Heart left ventricle (tissue), 16 donors: ENCODE data around the gene SHKBP1. TPM values are rescaled to one million over a fixed set of nuclear protein-coding genes. Genes with fewer than 3 reads are reported as not detected.

ENCODE experiments used
- ATAC-seq, 4 donors: fragments of 200-7000 bp; cut with Tn5 transposase; one replicate each; pipeline ENCODE4 v1.9.1; 2020 to 2022; ENCODE audit warnings: moderate library complexity in 4 of 4, mild to moderate bottlenecking in 3 of 4, moderate number of reproducible peaks in 1 of 4
- DNase-seq, 5 donors: peaks; one replicate each; pipeline ENCODE4 v3.0.0-alpha.2; 2020
- H3K27ac ChIP-seq, 12 donors: fragments of 200-600 bp; sonication (generic) in 4 of 12; one replicate each; pipeline versions ENCODE4 v1.5.0 to v1.8.0; 2016 to 2022; ENCODE audit warnings: mild to moderate bottlenecking in 2 of 12
- H3K27me3 ChIP-seq, 9 donors: fragments of 200-600 bp; sonication (generic) in 2 of 9; one replicate each; pipeline versions ENCODE4 v1.5.1 to v1.8.0; 2016 to 2022; ENCODE audit warnings: mild to moderate bottlenecking in 3 of 9
- H3K36me3 ChIP-seq, 9 donors: fragments of 200-600 bp; sonication (generic) in 2 of 9; one replicate each; pipeline versions ENCODE4 v1.5.0 to v1.8.0; 2018 to 2022; ENCODE audit warnings: mild to moderate bottlenecking in 2 of 9
- H3K4me1 ChIP-seq, 12 donors: fragments of 200-600 bp; sonication (generic) in 4 of 12; one replicate each; pipeline versions ENCODE4 v1.5.0 to v1.8.0; 2016 to 2022; ENCODE audit warnings: mild to moderate bottlenecking in 3 of 12
- H3K4me3 ChIP-seq, 12 donors: fragments of 200-600 bp; sonication (generic) in 4 of 12; one replicate each; pipeline versions ENCODE4 v1.5.0 to v1.8.0; 2017 to 2022; ENCODE audit warnings: mild to moderate bottlenecking in 9 of 12, moderate library complexity in 4 of 12
- H3K9me3 ChIP-seq, 12 donors: fragments of 200-600 bp; sonication (generic) in 4 of 12; one replicate each; pipeline versions ENCODE4 v1.5.0 to v1.8.0; 2016 to 2022; ENCODE audit warnings: mild to moderate bottlenecking in 1 of 12
- POLR2A ChIP-seq, 2 donors: fragments of 450-650 bp; IDR thresholded peaks; one replicate each; pipeline ENCODE4 v1.6.1; 2017; ENCODE audit warnings: antibody characterized with exemption in 2 of 2, mild to moderate bottlenecking in 2 of 2, moderate library complexity in 2 of 2
- whole genome bisulfite sequencing, 4 donors: extraction: QIAGEN DNeasy Blood & Tissue Kit in 2 of 4; methylation state at CpG; one replicate each; pipeline versions ENCODE4 v1.1.5 to v1.1.7; 2013 to 2018; 5-methylcytosine and 5-hydroxymethylcytosine counted together
- intact Hi-C, 10 donors: fragments of 100-400 bp; cut with DNase I; formaldehyde crosslinking; loops; one replicate each; pipeline versions ENCODE4 v1.11.1 to v1.14.2; 2022
- polyA plus RNA-seq, 2 donors: library from polyadenylated mRNA; stranded (reverse); fragments of 200-250 nt; gene quantifications; one replicate each; pipeline ENCODE4 v1.2.3, GENCODE V29; 2013
- total RNA-seq, 9 donors: library from RNA; depleted of rRNA in 2 of 9; stranded (reverse); fragments of >200 nt in 2 of 9; fragmentation: NEBNext Ultra II Directional in 3 of 9; extraction: Animal tissue kit (Norgen Biotek cat#: 25700) in 3 of 9; gene quantifications; one replicate each; pipeline versions ENCODE4 v1.1.0 to v1.2.4, GENCODE V29; 2016 to 2023
- TF ChIP-seq, protein P1 (sequence below), 12 donors: fragments of 200-600 bp; sonication (generic) in 4 of 12; IDR thresholded peaks; one replicate each; pipeline versions ENCODE4 v1.5.0 to v1.8.0; 2018 to 2022; ENCODE audit warnings: antibody characterized with exemption in 12 of 12, mild to moderate bottlenecking in 5 of 12
- donor health status: ischemic (EF 13 %, LVEDD 7.1; RV severe dilation, severe dysfunction).
- donor health status: healthy with polysubstance abuse.
- donor health status: DM: no; HTN: yes; CAD: no.
- donor health status: DM: no; HTN: no; CAD: no.
- donor health status: ischemic (EF 25% LVEDD 6.9; RV normal size, moderate dysfunction).
- donor health status: ischemic (EF 25% LVEDD 5.7; RV mildly dilated, moderate dysfunction).
- donor health status: healthy.
- donor health status: DM: yes; HTN: yes; CAD: no.
- donor health status: ischemic (EF 35%, LVEDD 5.7; RV mildly dilated, moderate dysfunction).
- donor health status: nonischemic (EF 11% LVEDD 7.7; RV severe dilation, severe dysfunction).
- donor health status: DM: yes; HTN: yes; CAD: no.
- donor health status: PGD.
- donor health status: ischemic (EF 29% LVEDD 5.4; RV normal size, mild dysfunction).
- donor health status: nonischemic (EF 23%, LVEDD 6.1; RV moderate dilation, normal function).

SHKBP1 gene
- total and polyA plus RNA-seq, 11 donors: 16.4 to 52.8 (median 22.7) TPM

DNA sequence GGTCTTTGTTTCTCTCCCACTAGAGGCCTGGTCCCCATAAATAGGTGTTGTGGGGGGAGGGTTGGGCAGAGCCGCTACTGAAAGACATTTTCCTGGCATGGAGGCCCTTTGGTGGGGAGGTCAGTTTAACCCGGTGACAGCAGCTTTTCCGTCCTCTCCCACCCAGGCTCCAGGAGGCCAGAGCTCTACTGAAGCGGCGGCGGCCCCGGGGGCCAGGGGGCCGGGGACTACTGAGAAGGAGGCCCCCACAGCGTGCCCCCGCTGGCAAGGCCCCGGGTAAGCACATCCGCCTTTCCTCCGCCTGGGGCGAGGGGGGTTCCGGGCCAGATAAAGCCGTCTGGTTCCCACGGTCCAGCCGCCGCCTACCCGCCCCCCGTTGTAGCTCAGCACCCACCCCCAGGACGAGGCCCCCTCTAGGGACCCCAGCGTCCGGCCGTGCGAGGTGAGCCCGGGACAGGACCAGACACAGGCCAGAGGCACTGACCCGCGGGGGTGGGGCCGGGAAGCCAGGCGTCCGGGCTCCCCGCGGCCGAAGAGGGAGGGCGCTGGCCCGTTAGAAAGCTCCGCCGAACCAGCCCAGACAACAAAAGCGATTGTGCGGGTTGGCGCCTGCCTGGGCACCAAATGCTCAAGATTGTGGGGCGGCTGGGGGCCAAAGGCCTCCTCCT is 23.4 kb downstream of the SHKBP1 start:
- TF ChIP-seq POLR2A (IDR thresholded peaks at IDR 0.05): no peak
- TF ChIP-seq, protein P1, sequence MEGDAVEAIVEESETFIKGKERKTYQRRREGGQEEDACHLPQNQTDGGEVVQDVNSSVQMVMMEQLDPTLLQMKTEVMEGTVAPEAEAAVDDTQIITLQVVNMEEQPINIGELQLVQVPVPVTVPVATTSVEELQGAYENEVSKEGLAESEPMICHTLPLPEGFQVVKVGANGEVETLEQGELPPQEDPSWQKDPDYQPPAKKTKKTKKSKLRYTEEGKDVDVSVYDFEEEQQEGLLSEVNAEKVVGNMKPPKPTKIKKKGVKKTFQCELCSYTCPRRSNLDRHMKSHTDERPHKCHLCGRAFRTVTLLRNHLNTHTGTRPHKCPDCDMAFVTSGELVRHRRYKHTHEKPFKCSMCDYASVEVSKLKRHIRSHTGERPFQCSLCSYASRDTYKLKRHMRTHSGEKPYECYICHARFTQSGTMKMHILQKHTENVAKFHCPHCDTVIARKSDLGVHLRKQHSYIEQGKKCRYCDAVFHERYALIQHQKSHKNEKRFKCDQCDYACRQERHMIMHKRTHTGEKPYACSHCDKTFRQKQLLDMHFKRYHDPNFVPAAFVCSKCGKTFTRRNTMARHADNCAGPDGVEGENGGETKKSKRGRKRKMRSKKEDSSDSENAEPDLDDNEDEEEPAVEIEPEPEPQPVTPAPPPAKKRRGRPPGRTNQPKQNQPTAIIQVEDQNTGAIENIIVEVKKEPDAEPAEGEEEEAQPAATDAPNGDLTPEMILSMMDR (IDR thresholded peaks at IDR 0.05): no peak
- Histone ChIP-seq H3K36me3 (no peaks in the 10 kb centered on the region), H3K4me3 (peak overlapping the region in 10 of 12 donors; percentile 21 to 96 (median 70)), H3K27me3 (peaks cover 9 to 62% (median 20%) of the 10 kb centered on the region in 9 donors), H3K27ac (peak overlapping the region; percentile 42 to 97 (median 85)), H3K9me3 (no peaks in the 10 kb centered on the region), H3K4me1 (peaks cover 0 to 82% (median 66%) of the 10 kb centered on the region in 12 donors)
- ATAC-seq (peak in 1 of 4 donors; percentile 1), DNase-seq (peak in 4 of 5 donors; percentile 70 to 80 (median 76))
- WGBS, 4 donors: 6 to 9% (median 7%) methylated on average over 12 to 43 of the region's 43 CpGs
- intact Hi-C loops: loop anchor here (2.0 to 10.0 kb wide), 16 partner anchors 37 to 315 kb away; partner anchors contain the start of genes BLVRB (in 5 of the 10), SPTBN4 (in 5 of the 10) and AKT2 (in 2 of the 10)

DNA sequence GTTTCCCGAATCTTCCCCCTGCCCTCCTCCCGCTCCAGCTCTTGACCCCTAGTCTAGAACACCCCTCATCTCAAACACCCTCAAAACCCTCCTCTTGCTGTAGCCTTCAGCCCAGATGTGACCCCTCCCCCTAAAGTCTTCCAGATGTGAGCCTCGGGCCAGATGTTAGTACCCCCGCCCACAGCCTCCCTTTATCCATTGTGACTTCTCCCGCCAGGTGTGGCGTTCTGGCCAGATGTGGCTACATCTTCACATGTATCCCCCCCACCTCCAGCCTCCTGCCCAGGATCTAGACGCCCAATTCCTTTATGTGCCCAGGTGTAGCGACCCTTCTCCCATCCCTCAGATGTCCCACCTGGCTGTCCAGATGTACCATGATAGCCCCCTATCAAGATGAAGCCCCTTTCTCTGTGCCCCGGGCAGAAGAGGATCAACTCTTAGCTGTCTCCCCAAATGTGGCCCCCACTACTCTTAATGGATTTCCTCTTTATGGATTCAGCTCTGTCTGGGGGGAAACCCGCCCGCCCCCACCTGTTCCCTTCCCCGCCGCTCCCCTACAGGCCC is 24.0 kb downstream of the SHKBP1 start:
- H3K9me3 ChIP-seq: no peaks in the 10 kb centered on the region
- peak overlapping the region in 10 of 12 donors; percentile 30 to 96 (median 70) for H3K4me3 ChIP-seq
- H3K4me1 ChIP-seq: peaks cover 0 to 88% (median 72%) of the 10 kb centered on the region in 12 donors
- TF ChIP-seq POLR2A (IDR thresholded peaks at IDR 0.05): no peak
- TF ChIP-seq, protein P1 (IDR thresholded peaks at IDR 0.05): no peak
- DNase-seq: peak in 1 of 5 donors; percentile 51
- intact Hi-C loops: loop anchor here in 4 of 10 donors (5.0 to 10.0 kb wide), 6 partner anchors 37 to 316 kb away; partner anchors contain the start of genes BLVRB (in 3 of the 4), SPTBN4 (in 3 of the 4) and AKT2 (in 2 of the 4)
- ATAC-seq: no peak
- no peaks in the 10 kb centered on the region for H3K36me3 ChIP-seq
- peak overlapping the region; percentile 42 to 97 (median 85) for H3K27ac ChIP-seq
- whole genome bisulfite sequencing, 4 donors: 10 to 11% (median 10%) methylated on average over 13 of the region's 13 CpGs
- peaks cover 9 to 57% (median 18%) of the 10 kb centered on the region in 9 donors for H3K27me3 ChIP-seq

DNA sequence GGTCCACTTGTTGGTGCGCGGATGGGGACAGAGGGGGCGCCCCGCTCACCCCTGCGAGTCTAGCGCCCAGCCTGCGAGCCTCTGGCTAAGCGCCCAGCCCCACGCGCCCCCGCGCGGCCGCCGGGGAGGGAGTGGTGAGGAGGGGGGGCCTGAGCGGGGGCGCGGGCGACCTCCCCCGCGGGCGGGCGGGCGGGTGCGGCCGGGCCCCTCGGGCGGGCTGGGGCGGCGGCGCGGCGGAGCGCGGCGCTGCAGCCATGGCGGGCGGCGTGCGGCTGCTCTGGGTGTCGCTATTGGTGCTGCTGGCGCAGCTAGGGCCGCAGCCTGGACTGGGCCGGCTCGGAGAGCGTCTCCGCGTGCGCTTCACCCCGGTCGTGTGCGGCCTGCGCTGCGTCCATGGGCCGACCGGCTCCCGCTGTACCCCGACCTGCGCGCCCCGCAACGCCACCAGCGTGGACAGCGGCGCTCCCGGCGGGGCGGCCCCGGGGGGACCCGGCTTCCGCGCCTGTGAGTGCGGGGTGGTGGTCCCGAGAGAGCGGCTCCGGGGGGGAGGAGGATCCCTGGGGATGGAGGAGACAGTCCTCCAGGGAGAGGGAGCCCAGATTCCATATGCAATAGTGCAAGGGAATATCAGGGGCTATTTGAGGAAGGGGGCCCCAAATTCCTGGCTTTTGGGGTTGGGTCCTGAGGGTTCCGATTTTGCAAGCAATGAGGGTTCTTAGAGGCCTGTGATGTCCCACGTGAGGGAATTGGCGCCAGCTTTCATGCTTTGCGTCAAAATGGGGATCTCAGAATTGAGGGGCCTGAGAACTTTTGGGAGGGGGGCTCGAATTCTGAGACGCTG is 24.7 kb downstream of the SHKBP1 start, which contains the start of gene LTBP4:
Gene LTBP4, plus strand, starts transcription at position 236 of the 841 bp plus-strand sequence. Its CDS starts 19 bp downstream, at position 255.
- Histone ChIP-seq H3K36me3 (no peaks in the 10 kb centered on the region), H3K9me3 (no peaks in the 10 kb centered on the region), H3K27me3 (peaks cover 9 to 54% (median 18%) of the 10 kb centered on the region in 9 donors), H3K4me3 (peak within 1 kb of the TSS; percentile 55 to 96 (median 68)), H3K4me1 (peaks cover 0 to 95% (median 78%) of the 10 kb centered on the region in 12 donors), H3K27ac (peak within 1 kb of the TSS; percentile 79 to 97 (median 87))
- ATAC-seq: no peak
- TF ChIP-seq, protein P1 (IDR thresholded peaks at IDR 0.05): peak in 4 of 12 donors; percentile 13 to 39 (median 33)
- TF ChIP-seq POLR2A (IDR thresholded peaks at IDR 0.05): no peak
- peak; percentile 67 to 88 (median 84) for DNase-seq
- WGBS, 4 donors: 1 to 2% (median 1%) methylated on average over 27 to 82 of the region's 82 CpGs
- intact Hi-C loops: loop anchor here in 4 of 10 donors (5.0 to 10.0 kb wide), 6 partner anchors 36 to 317 kb away; partner anchors contain the start of genes BLVRB (in 3 of the 4), SPTBN4 (in 3 of the 4) and AKT2 (in 2 of the 4)
